Measurements from ENCODE around the gene FPR1. TPM values are rescaled to one million over a fixed set of nuclear protein-coding genes. Genes with fewer than 3 reads are reported as not detected.
"Not testable (repeated sequence)": the region's sequence is repeated elsewhere in the genome, so short reads cannot be mapped to it uniquely, and the experiment has no call there.

The FPR1 gene
- total RNA-seq, 2 donors from 2014 or later = 0.67 to 1.3 TPM

DNA sequence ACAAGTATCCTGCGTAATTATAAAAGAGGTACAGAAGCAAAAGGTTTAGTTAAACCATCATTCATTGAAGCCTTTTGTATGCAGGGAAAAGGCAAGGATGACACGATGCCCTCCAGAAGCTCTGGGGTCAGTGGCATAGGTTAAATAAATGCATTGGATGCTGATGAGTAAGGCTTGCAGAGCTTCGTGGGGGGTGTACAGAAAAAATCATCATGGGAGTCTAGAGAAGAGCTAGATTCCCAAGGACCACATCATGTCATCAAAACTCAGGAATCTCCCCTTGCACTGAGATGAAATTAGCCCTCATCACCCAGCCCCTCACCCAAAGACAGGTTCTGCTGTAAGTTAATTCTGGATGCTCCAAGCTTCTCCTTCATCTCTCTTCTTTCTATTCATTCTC, 8.3 kb downstream of the FPR1 start:
- intact Hi-C loops (cut with DNase I, micrococcal nuclease) = no loop called here
- ATAC-seq (no peak), DNase-seq (no peak)

DNA sequence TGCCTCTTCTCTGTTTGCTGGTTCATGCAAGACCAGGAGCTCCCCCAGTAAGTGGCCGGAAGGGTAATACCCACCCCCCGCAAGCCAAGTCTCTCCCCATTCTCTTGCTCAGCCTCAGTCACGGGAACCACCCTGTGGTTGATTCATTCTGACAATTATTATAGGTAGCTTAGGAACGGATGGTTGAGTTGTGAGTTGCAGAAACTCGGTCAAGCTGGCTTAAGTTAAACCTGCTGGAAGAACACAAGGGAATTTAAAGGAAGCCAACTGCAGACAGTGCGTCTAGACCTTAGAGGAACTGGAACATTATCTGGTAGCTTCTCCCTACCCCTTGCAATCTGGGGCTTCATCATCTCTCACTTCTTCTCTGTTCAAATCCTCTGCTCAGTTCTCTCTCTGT, 8.9 kb downstream of the FPR1 start:
- DNase-seq (no peak), ATAC-seq (no peak)
- intact Hi-C loops (cut with DNase I, micrococcal nuclease) = no loop called here

DNA sequence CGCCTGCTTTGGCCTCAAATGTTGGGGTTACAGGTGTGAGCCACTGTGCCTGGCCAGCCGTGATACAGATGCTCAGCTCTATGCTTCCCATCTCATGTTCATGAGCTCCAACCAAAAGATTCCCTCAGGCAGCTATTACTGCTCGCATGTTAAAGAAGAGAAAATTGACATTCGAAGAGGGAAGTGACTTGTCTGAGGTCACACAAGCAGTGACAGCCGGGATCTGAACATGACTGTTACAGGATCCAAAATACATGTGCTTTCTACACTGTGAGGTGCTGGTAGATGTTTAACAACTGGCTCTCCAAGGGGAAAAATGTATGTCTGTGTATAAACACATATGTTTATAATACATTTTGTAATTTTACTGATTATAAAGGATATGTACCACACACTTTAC, 11.3 kb downstream of the FPR1 start:
- intact Hi-C loops (cut with DNase I, micrococcal nuclease) = no loop called here
- ATAC-seq (no peak), DNase-seq (no peak)

DNA sequence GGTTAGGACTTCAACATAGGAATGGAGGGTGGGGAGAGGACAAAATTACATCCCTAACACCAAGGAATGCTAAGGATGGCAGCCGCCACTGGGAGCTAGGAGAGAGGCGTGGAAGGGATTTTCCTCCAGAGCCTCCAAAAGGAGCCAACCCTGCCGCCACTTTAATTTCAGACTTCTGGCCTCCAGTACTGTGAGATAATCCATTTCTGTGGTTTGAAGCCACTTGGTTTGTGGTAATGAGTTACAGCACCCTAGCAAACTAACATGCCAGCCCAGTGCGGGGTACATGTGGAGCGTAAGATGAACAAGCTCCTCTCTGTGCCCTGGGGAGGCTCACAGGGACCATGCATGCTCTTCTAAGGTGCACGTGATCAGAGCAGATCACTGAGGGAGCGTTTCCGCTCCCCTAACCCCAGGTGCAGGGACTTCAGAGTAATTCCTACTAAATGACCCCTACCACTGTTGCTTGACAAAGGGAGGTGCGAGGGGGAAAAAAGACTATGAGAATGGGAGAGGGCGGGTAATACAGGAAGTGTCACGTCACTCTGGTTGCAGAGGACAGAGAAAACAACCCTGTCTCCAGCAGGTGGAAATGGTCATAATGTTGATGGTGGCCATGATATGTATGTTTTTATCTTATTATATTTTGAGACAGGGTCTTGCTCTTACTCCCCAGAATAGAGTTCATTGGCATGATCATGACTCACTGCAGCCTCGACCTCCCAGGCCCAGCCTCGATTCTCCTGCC, 12.0 kb downstream of the FPR1 start:
- ATAC-seq (no peak), DNase-seq (no peak)
- intact Hi-C loops (cut with DNase I, micrococcal nuclease) = no loop called here

DNA sequence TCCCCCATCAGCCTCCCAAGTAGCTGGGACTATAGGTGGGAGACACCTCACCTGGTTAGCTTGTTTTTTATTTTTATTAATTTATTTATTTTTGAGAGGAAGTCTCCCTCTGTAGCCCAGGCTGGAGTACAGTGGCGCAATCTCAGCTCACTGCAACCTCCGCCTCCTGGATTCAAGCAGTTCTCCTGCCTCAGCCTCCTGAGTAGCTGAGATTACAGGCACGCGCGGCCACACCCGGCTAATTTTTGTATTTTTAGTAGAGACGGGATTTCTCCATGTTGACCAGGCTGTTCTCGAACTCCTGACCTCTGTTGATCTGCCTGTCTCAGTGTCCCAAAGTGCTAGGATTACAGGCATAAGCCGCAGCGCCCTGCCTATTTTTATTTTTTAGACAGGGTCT, 13.2 kb downstream of the FPR1 start:
- intact Hi-C loops (cut with DNase I, micrococcal nuclease); DNase-seq; ATAC-seq: not testable (repeated sequence)

DNA sequence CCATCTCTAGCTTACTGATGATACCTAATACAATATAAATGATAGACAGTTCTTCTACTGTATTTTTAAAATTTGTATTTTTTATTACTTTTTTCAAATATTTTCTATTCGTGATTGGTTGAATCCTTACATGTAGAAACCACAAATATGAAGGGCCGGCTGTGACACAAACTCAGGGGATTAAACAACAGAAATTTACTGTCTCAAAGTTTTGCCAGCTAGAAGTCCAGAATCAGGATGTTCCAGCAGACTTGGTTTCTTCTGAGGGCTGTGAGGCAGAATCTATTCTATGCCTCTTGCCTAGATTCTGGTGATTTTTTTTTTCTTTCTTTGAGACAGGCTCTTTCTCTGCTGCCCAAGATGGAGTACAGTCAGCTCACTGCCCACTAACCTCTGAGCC, 13.8 kb downstream of the FPR1 start:
- ATAC-seq (no peak), DNase-seq (no peak)
- intact Hi-C loops (cut with DNase I, micrococcal nuclease) = no loop called here

DNA sequence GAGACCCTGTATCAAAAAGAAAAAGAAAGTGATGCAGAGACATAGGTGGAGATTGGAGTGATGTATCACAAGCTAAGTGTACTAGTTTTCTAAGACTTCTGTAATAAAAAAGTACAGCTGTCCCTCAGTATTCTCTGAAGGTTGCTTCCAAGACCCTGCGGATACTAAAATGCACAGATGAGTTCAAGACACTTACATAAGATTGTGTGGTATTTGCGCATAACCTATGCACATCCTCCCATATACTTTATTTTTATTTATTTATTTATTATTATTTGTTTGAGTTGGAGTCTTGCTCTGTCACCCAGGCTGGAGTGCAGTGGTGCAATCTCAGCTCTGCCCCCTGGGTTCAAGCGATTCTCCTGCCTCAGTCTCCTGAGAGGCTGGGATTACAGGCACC, 14.3 kb downstream of the FPR1 start:
- intact Hi-C loops (cut with DNase I, micrococcal nuclease) = no loop called here
- no peak for ATAC-seq
- no peak for DNase-seq

DNA sequence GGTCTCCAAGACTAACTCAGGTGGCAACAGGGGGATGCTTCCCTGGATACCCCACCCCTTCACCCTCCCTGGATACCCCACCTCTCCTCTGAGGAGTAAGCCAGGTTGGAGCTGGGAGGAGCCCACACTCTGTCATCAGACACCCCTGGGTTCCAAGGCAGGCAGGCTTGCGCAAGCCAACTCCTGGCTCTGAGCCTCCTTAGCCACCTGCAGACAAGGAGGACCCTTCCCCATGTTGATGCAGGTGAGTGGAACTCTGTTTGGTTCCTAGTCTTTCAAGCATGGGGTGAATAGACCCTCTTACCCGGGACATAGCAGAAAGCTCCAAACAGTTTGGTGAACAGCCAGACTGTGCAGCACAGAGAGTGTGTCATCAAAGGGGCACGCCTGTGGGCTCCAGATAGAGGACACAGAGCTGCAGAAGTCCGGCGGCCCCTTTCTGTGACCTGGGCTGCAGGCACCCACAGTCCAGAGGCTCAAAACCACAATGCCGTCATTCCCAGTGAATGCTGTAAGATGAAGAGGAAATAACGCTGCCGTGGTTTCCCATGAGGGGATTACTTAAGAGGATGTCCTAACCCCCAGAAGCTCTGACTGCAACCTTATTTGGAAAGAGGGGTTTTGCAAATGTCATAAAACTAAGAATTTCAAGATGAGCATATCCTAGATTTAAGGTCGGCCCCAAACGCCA, 15.8 kb downstream of the FPR1 start:
- intact Hi-C loops (cut with DNase I, micrococcal nuclease) = no loop called here
- peak in 1 of 2 donors; percentile 44 for DNase-seq
- ATAC-seq = no peak

DNA sequence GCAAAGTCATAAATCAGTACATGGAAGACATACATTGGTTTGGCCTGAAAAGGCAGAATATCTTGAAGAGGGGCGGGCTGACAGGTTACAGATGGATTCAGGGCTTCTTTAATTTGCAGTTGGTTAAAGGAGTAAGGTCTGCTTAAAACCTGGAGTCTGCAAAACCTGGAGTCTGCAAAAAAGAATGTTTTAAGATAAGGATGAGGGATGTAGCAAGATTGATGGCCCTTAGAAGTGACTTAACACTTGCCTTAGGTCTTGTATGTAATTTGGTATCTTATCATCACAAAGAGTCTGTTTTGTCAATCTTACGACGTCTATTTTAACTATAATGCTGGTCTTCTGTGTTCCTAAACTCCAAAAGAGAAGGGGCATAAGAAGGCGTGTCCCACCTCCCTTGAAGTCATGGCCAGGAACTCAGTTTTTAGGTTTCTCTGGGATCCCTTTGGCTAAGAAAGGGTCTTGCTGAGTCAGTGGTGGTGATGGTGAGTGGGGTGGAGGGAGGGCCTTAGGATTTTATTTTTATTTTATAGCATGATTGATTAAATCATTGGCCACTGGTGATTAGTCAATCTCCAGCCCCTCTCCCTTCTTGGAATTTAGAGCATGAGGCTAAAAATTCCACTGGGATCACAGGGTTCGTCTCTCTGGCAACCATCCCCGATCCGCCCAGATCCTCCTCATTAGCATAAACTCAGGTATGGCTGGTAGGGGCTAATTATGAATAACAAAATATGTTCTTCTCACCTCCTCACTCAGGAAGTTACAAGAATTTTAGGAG, 17.7 kb downstream of the FPR1 start:
- no peak for DNase-seq
- intact Hi-C loops (cut with DNase I, micrococcal nuclease) = no loop called here
- ATAC-seq = no peak

DNA sequence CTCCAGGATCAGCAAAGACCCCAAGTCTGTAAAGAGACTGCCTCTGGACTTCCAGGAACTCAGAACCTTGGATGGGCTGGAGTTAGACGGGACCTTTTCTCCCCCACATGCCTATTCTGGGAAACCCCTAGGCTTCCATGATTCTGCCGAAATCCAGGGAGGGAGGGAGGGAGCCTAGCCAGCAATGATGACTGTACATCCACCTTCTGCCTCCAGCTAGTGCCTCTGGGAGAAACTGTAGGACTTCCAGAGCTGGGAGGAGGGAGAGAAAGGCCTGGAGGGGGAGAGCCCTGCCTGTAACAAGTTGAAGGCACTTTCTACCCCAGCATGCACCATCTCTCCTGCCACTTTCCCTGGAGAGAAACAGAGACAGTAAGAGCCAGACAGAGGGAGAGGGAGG, 21.9 kb downstream of the FPR1 start:
- ATAC-seq (no peak), DNase-seq (no peak)
- intact Hi-C loops (cut with DNase I, micrococcal nuclease) = no loop called here

DNA sequence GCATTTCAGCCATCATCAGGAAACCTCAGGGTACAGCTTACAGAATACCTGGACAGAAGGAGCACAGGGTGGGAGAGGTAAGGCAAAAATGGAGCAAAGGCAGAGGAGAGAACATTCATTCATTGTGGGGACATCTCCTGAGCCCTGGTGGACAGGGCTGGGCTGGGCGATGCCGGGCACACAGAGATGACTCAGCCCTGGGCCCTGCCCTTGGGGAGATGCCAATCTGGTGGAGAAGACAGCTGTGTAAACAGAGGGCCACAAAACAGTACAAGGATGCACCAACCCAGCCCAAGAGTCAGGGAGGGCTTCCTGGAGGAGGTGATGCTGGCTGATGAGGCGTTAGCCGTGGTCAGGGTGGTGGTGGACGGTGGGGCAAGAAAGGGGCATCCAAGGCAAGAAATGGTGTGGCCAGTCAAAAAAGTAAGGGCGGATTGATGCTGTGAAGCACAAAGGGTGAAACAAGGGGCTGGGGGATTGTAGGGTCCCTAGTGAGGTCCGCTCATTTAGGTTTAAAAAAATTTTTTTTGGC, 24.3 kb downstream of the FPR1 start:
- no peak for DNase-seq
- intact Hi-C loops (cut with DNase I, micrococcal nuclease) = no loop called here
- no peak for ATAC-seq

DNA sequence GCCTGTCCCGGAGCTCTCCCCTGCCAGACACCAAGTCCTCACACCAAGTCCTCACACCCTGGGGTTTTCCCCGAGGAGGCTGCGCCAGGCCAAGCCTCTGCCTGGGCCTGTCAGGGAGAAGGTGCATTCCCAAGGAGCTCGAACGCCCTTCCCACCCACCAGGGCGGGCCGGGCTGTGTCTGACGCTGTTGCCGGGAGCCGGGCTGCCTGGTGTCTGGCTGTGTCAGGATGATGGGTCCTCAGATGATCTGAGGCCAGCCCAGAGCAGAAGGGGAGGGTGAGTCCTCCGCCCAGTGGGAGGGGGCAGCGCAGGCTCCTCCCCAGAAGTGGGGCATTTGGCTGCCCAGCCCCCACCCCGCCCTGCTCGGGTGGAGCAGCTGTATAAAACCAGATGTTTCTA, 25.6 kb downstream of the FPR1 start:
- DNase-seq = peak; percentile 28 to 40
- intact Hi-C loops (cut with DNase I, micrococcal nuclease) = no loop called here
- no peak for ATAC-seq

DNA sequence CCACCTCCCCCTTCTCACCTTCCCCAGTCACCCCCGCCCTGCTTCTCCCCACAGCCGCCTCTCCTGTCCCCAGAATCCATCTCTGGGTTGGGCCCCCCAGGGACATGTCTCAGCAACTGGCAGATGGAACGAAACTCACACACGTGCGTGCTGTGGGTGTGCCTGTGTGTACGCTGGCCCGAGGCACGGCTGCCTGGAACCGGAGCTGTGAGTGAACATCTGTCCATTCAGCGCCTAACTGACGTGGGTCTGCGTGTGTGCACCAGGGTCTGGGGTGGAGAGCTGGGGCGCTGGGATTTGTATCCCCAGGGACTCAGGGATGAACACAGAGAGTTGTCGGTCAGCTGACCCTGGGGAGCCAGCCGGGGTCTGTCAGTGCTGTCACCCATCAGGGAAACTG, 27.1 kb downstream of the FPR1 start:
- intact Hi-C loops (cut with DNase I, micrococcal nuclease) = no loop called here
- DNase-seq (no peak), ATAC-seq (no peak)

DNA sequence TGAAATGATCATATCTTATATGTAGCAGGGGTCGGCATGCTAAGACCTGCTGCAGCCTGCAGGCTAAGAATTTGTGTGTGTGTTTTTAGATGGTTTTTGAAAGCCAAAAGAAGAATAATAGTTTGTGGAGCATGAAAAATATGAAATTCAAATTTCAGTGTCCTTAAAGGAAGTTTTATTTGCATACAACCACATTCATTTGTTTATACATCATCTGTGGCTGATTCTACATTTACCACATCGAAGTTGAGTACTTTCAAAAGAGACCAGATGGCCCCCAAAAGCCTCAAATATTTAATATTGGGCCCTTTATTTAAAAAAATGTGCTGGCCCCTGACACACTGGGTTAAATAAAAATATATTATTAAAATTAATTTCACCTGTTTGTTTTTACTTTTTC, 29.2 kb downstream of the FPR1 start:
- ATAC-seq (no peak), DNase-seq (no peak)
- intact Hi-C loops (cut with DNase I, micrococcal nuclease) = no loop called here

DNA sequence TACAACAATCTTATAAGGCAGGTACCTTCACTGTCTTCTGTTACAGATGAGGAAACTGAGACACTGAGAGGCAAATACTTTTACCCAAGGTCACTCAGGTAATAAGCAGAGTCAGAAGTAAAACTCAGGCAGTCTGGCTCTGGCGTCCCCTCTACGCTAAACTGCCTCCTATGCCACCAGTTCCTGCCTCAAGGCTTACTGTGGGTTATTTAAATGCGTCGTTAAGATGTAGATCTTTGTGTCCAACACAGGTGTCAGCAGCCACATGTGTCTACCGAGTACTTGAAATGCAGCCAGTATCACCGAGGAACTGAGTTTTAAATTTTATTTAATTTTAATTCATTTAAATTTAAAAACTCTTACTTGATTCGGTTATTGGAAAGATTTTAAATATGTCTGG, 29.8 kb downstream of the FPR1 start:
- intact Hi-C loops (cut with DNase I, micrococcal nuclease) = no loop called here
- DNase-seq (no peak), ATAC-seq (no peak)

DNA sequence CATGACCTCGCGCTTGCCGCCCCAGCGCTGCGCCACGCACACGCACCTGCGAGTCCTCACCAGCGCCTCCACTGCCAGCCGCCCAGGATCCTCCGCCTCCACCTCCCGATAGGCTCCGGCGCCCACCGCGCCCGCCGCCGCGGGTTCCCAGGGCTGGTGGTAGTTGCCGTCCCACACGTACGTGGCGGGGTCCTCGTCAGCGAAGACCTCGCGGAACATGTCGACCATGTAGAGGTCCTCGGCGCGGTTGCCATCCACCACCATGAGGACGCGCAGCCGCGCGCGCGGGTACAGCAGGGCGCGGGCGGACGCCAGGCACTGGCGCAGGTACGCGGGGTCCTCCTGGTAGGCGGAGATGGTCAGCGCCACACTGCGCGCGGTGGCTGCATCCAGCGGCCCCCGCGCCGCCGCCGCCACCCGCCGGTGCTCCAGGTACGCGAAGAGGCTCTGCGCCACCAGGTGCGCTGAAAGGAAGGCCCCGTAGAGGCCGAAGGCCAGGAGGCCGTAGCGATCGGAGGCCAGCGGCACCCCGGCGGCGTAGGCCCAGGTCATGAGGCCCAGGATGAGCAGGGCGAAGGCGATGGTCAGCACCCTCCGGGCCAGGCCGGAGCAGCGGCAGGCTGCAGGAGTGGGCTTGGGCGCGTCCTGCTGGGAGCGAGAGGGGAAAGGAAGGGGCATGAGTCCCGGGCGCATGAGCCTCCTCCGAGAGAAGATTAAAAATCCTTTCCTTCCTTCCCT, 32.3 kb downstream of the FPR1 start:
- no peak for ATAC-seq
- DNase-seq = no peak
- intact Hi-C loops (cut with DNase I, micrococcal nuclease) = no loop called here

DNA sequence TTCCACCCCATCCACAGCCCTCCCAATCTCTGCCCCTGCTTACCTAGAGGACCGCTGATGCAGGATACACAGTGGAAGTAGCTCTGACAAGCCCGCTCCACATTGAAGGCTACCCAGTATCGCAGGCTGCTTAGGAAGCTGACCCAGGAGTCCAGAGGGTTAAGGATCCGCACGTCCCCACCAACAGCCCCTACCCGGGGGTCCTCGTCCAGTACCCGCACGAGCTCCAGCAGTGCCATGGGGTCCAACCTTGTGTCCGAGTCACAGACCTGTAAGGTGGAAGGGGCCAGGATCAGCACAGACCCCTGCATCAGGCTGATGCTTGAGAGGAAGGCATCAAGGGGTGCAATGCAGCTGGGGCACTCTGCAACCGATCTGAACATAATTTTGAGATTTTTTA, 34.8 kb downstream of the FPR1 start:
- intact Hi-C loops (cut with DNase I, micrococcal nuclease) = no loop called here
- DNase-seq = no peak

DNA sequence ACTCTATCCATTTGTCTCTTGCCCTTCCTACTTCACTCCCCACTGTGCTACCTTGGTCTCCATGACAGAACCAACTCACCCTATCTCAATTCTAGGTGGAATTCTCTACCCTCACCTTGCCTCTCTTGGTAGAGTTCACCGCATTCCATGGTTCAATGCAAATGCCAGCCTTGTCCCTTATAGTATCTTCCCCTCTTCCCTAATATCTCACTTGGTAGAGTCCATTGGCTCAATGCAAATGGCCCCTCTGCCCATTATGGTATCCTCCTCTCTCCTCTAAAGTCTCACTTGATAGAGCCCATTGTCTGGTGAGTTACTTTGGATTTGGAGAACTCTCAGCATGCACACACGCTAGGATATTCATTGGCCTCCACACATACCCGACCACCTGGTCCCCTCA, 35.8 kb downstream of the FPR1 start:
- no peak for ATAC-seq
- intact Hi-C loops (cut with DNase I, micrococcal nuclease) = no loop called here
- DNase-seq = no peak

More for the DNA sequence above, 34.8 kb downstream of the FPR1 start:
- ATAC-seq = no peak

DNA sequence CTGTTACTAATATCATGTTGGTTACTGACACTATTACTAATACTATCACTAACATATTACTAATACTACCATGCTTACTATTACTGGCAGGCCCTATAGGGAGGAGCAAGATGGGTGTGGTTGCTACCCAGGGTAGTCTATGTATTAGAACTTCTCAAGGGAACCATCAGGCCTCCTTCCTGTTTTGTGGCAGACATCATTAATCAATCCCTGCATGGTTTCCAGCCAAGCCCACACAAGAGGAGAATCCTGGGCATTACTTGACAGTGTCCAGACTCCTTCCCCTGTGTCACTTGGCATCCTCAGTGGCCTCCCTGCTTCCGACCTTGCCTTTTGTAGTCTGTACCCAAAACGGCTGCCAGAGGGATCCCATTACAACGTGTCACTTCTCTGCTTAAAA, 36.8 kb downstream of the FPR1 start:
- DNase-seq = no peak
- intact Hi-C loops (cut with DNase I, micrococcal nuclease) = no loop called here
- ATAC-seq = no peak
